Endothelial cell of umbilical vein (primary cell): ENCODE results near the gene ZFAND6. TPM values are rescaled to one million over a fixed set of nuclear protein-coding genes. Genes with fewer than 3 reads are reported as not detected.
A peak's percentile ranks its signal among the peaks of the same experiment; 100 is the strongest.

ENCODE experiments used
- BruUV-seq: library from RNA; stranded (reverse); fragments of 400-500 nt; replicated peaks from 2 replicates; lab custom pipeline; 2021; lab: Mats Ljungman, UMichigan
- CTCF ChIA-PET: fragments of 300-600, 350-600 bp; sonication (Branson Sonifier 250); formaldehyde crosslinking; loops from one replicate; lab custom pipeline; 2021; ENCODE audit warnings: antibody characterized with exemption, inconsistent platforms; lab: Charles Lee
- POLR2A ChIA-PET: fragments of 300-600, 350-600 bp; sonication (Branson Sonifier 250); formaldehyde crosslinking; loops from one replicate; lab custom pipeline; 2021; ENCODE audit warnings: antibody characterized with exemption, inconsistent platforms; lab: Charles Lee
- DNase-seq: peaks from one replicate; pipeline ENCODE4 v3.0.0-alpha.2; 2011; ENCODE audit warnings: low read depth, low spot score
- FAIRE-seq: peaks from 2 replicates; lab custom pipeline; 2011; peaks lifted over from hg19 to GRCh38; lab: Jason Lieb, UNC
- H2AFZ ChIP-seq: 2 replicates; pipeline ENCODE4 v1.6.0; 2012; ENCODE audit warnings: low read depth, low read length, control low read depth, inconsistent platforms
- H3K27ac ChIP-seq: 2 replicates; pipeline ENCODE4 v1.5.1; 2011; ENCODE audit warnings: low read depth, mild to moderate bottlenecking, control low read depth, low read length, moderate library complexity; ENCODE audit not compliant: insufficient read depth
- H3K27me3 ChIP-seq, 2 experiments: 2 replicates each; pipeline versions ENCODE4 v1.6.0 to v1.6.1; 2011; ENCODE audit warnings: low read length in 2 of 2, mixed read lengths in 1 of 2; ENCODE audit not compliant: control insufficient read depth in 2 of 2, insufficient read depth in 2 of 2
- H3K36me3 ChIP-seq, 2 experiments: 2 replicates in 1 of 2; 3 replicates in 1 of 2; pipeline ENCODE4 v1.5.1; 2011; ENCODE audit warnings: low read length in 2 of 2, mild to moderate bottlenecking in 1 of 2, moderate library complexity in 1 of 2; ENCODE audit not compliant: control insufficient read depth in 2 of 2, insufficient read depth in 2 of 2; ENCODE audit errors: extremely low read depth in 1 of 2
- H3K4me1 ChIP-seq: 3 replicates; pipeline ENCODE4 v1.5.1; 2011; ENCODE audit warnings: mild to moderate bottlenecking, low read length; ENCODE audit not compliant: control insufficient read depth, insufficient read depth; ENCODE audit errors: extremely low read depth
- H3K4me2 ChIP-seq: 2 replicates; pipeline ENCODE4 v1.6.1; 2011; ENCODE audit warnings: low read length, control low read depth, mixed read lengths; ENCODE audit not compliant: insufficient read depth
- H3K4me3 ChIP-seq, 3 experiments: fragments of 200-600 bp in 1 of 3; sonication (generic), shearing (Covaris generic) in 1 of 3; replicated peaks in 1 of 3; 2 replicates each; pipeline ENCODE4 v1.5.1; 2011 to 2016; ENCODE audit warnings: control low read depth in 3 of 3, low read length in 3 of 3, mild to moderate bottlenecking in 2 of 3, inconsistent platforms in 1 of 3, low read depth in 1 of 3, moderate library complexity in 1 of 3; ENCODE audit not compliant: insufficient read depth in 1 of 3
- H3K79me2 ChIP-seq: 2 replicates; pipeline ENCODE4 v1.6.0; 2012; ENCODE audit warnings: low read length, inconsistent platforms; ENCODE audit not compliant: control insufficient read depth, insufficient read depth
- H3K9ac ChIP-seq: replicated peaks from 2 replicates; pipeline ENCODE3; 2011; ENCODE audit warnings: low read length, control low read depth; ENCODE audit not compliant: insufficient read depth; ENCODE audit errors: extremely low read depth
- H3K9me1 ChIP-seq: replicated peaks from 3 replicates; pipeline ENCODE4 v1.6.0; 2011; ENCODE audit warnings: mild to moderate bottlenecking, low read length; ENCODE audit not compliant: control insufficient read depth, insufficient read depth; ENCODE audit errors: extremely low read depth
- H3K9me3 ChIP-seq: replicated peaks from 2 replicates; pipeline ENCODE4 v1.5.1; 2012; ENCODE audit warnings: low read length, inconsistent platforms; ENCODE audit not compliant: control insufficient read depth, insufficient read depth
- H4K20me1 ChIP-seq: replicated peaks from 2 replicates; pipeline ENCODE3; 2011; ENCODE audit warnings: mild to moderate bottlenecking, low read length; ENCODE audit not compliant: control insufficient read depth, insufficient read depth; ENCODE audit errors: extremely low read depth
- CTCF ChIP-seq, 2 donors: IDR thresholded peaks; 1 replicate in 1 of 2; 2 replicates in 1 of 2; pipeline ENCODE4 v1.5.1; 2011; ENCODE audit warnings: low read length in 2 of 2, mild to moderate bottlenecking in 2 of 2, moderate library complexity in 2 of 2, control low read depth in 1 of 2, inconsistent platforms in 1 of 2, low read depth in 1 of 2; ENCODE audit not compliant: insufficient read depth in 1 of 2; ENCODE audit errors: extremely low read depth in 1 of 2
- EZH2 ChIP-seq: IDR thresholded peaks from 2 replicates; pipeline ENCODE4 v1.6.1; 2012; ENCODE audit warnings: borderline replicate concordance, low read depth, mild to moderate bottlenecking, moderate library complexity, low read length, inconsistent platforms; ENCODE audit not compliant: severe bottlenecking
- FOS ChIP-seq: IDR thresholded peaks from 2 replicates; pipeline ENCODE4 v1.6.1; 2011; ENCODE audit warnings: mild to moderate bottlenecking, low read length, moderate library complexity, borderline replicate concordance; ENCODE audit not compliant: insufficient read depth
- JUN ChIP-seq: IDR thresholded peaks from 2 replicates; pipeline ENCODE4 v1.6.1; 2011; ENCODE audit warnings: borderline replicate concordance, low read depth; ENCODE audit not compliant: insufficient read length, insufficient read depth
- MAX ChIP-seq: IDR thresholded peaks from 2 replicates; pipeline ENCODE4 v1.6.1; 2011; ENCODE audit not compliant: insufficient read depth, insufficient read length
- MYC ChIP-seq: IDR thresholded peaks from one replicate; pipeline ENCODE4 v1.6.1; 2011; ENCODE audit warnings: mild to moderate bottlenecking, low read depth, low read length
- POLR2A ChIP-seq: IDR thresholded peaks from 2 replicates; pipeline ENCODE4 v1.6.1; 2012; ENCODE audit warnings: low read depth, mild to moderate bottlenecking, control low read depth, low read length
- POLR2AphosphoS5 ChIP-seq: IDR thresholded peaks from 2 replicates; pipeline ENCODE4 v1.6.1; 2012; ENCODE audit warnings: low read depth, mild to moderate bottlenecking, control low read depth, low read length, moderate library complexity; ENCODE audit not compliant: insufficient read depth
- dilution Hi-C: fragments of 300-500 bp; cut with MboI; formaldehyde crosslinking; loops from one replicate; pipeline ENCODE4 v1.15.0; 2019; ENCODE audit warnings: low sequenced_read_pairs; ENCODE audit not compliant: extremely low pct_ligation_motif_present
- intact Hi-C: fragments of 100-400 bp; cut with micrococcal nuclease; formaldehyde crosslinking; loops from one replicate; pipeline ENCODE4 v1.10.0; 2022
- polyA plus RNA-seq, 4 experiments: library from polyadenylated mRNA; depleted of rRNA in 3 of 4; stranded (reverse) in 3 of 4; unstranded in 1 of 4; fragments of >200 nt; gene quantifications; 2 replicates each; pipeline versions ENCODE4 v1.2.1 to v1.2.3, GENCODE V29; 2011 to 2012; ENCODE audit warnings: missing spikeins in 1 of 4
- total RNA-seq: library from RNA; stranded (reverse); gene quantifications from 2 replicates; pipeline ENCODE4 v1.2.3, GENCODE V29; 2021

ZFAND6 gene
- total and polyA plus RNA-seq, 2 donors (not counting 3 experiments of a cell fraction or from before 2014, with no cell fraction given) = 50.3 to 97.9 TPM

GRCh38 chr15:80159811-80160569, 100.5 kb downstream of the ZFAND6 start:
- BruUV-seq = no TSS peak
- Histone ChIP-seq H3K79me2 (no peaks in the 10 kb centered on the region), H3K4me3 (no peak overlapping the region), H3K9me1 (no peaks in the 10 kb centered on the region), H3K9ac (no peak overlapping the region), H3K27ac (peak overlapping the region; percentile 27), H4K20me1 (no peaks in the 10 kb centered on the region), H2AFZ (peak overlapping the region; percentile 1), H3K4me1 (peaks cover 11% of the 10 kb centered on the region), H3K9me3 (no peaks in the 10 kb centered on the region), H3K27me3 (no peaks in the 10 kb centered on the region), H3K36me3 (peaks cover 0 to 2% of the 10 kb centered on the region in 2 experiments), H3K4me2 (no peak overlapping the region)
- dilution Hi-C loops (no loop called here), intact Hi-C loops (no loop called here)
- POLR2A ChIA-PET = interaction anchor here (1.5 kb wide), 1 partner anchor 19 kb away, joined by 4 read pairs; no protein-coding TSS in a partner anchor
- TF ChIP-seq MAX (no peak), MYC (no peak)
- no peak for DNase-seq
- no peak for FAIRE-seq
- CTCF ChIA-PET = interaction anchor here (1.0 to 4.2 kb wide), 5 partner anchors 9 to 306 kb away, joined by 3 to 31 read pairs (median 3); no protein-coding TSS in a partner anchor

- POLR2A ChIA-PET = interaction anchor here (1.2 to 1.5 kb wide), 2 partner anchors 18 to 139 kb away, joined by 3 to 4 read pairs; no protein-coding TSS in a partner anchor
- Histone ChIP-seq H3K27me3 (no peaks in the 10 kb centered on the region), H3K4me3 (no peak overlapping the region), H3K9ac (no peak overlapping the region), H3K9me1 (no peaks in the 10 kb centered on the region), H3K9me3 (no peaks in the 10 kb centered on the region), H3K27ac (peak overlapping the region; percentile 47), H3K36me3 (peaks cover 0 to 2% of the 10 kb centered on the region in 2 experiments), H3K79me2 (no peaks in the 10 kb centered on the region), H4K20me1 (no peaks in the 10 kb centered on the region), H3K4me2 (no peak overlapping the region), H3K4me1 (peaks cover 11% of the 10 kb centered on the region), H2AFZ (peak overlapping the region; percentile 47)
- dilution Hi-C loops (no loop called here), intact Hi-C loops (no loop called here)
- DNase-seq (peak; percentile 77), FAIRE-seq (peak; percentile 82)
- TF ChIP-seq POLR2A (no peak), JUN (peak; percentile 32), EZH2 (no peak), FOS (peak; percentile 44), MYC (peak; percentile 81), POLR2AphosphoS5 (peak; percentile 53), MAX (peak; percentile 90), CTCF (IDR thresholded peaks at IDR 0.05; ENCODE audit: extremely low read depth in 1 of 2, insufficient read depth in 1 of 2, low read depth in 1 of 2, low read length in 2 of 2) (no peak)
- CTCF ChIA-PET = interaction anchor here (1.0 to 4.2 kb wide), 5 partner anchors 10 to 307 kb away, joined by 3 to 31 read pairs (median 3); no protein-coding TSS in a partner anchor
- BruUV-seq = no TSS peak
Measured at GRCh38 chr15:80160570-80161156, 101.2 kb downstream of the ZFAND6 start.
